Astrocyte of the spinal cord (primary cell): ENCODE data around the gene ROGDI.

Experiments used
- DNase-seq: peaks from one replicate; pipeline ENCODE4 v3.0.0; 2011; ENCODE audit warnings: low read depth, low spot score
- H3K4me3 ChIP-seq: 2 replicates; pipeline ENCODE4 v1.5.1; 2011; ENCODE audit warnings: low read depth, mild to moderate bottlenecking, low read length, moderate library complexity
- CTCF ChIP-seq: IDR thresholded peaks from 2 replicates; pipeline ENCODE4 v1.5.1; 2012; ENCODE audit warnings: low read depth, mild to moderate bottlenecking, low read length, inconsistent platforms
- in situ Hi-C: cut with HindIII; loops from 2 replicates; pipeline ENCODE4 v1.10.0; 2017; ENCODE audit warnings: low sequenced_read_pairs

ROGDI gene

GRCh38 chr16:4780235-4780634 lies 22.2 kb downstream of the ROGDI start:
- no peak overlapping the region for H3K4me3 ChIP-seq
- DNase-seq: no peak
- in situ Hi-C loops: no loop called here
- TF ChIP-seq CTCF: no peak

GRCh38 chr16:4778050-4778392 lies 24.4 kb downstream of the ROGDI start:
- in situ Hi-C loops: no loop called here
- TF ChIP-seq CTCF: no peak
- H3K4me3 ChIP-seq: no peak overlapping the region
- DNase-seq: no peak

GRCh38 chr16:4777339-4778049 lies 24.9 kb downstream of the ROGDI start:
- no peak for TF ChIP-seq CTCF
- in situ Hi-C loops: no loop called here

GRCh38 chr16:4776141-4776705 lies 26.2 kb downstream of the ROGDI start:
- TF ChIP-seq CTCF: no peak
- in situ Hi-C loops: no loop called here
- H3K4me3 ChIP-seq: no peak overlapping the region
- no peak for DNase-seq

More at GRCh38 chr16:4777339-4778049, 24.9 kb downstream of the ROGDI start:
- no peak for DNase-seq
- no peak overlapping the region for H3K4me3 ChIP-seq

GRCh38 chr16:4775005-4775404 lies 27.4 kb downstream of the ROGDI start:
- no peak for TF ChIP-seq CTCF
- in situ Hi-C loops: no loop called here
- no peak for DNase-seq
- no peak overlapping the region for H3K4me3 ChIP-seq

GRCh38 chr16:4772351-4772750 lies 30.1 kb downstream of the ROGDI start:
- no peak overlapping the region for H3K4me3 ChIP-seq
- TF ChIP-seq CTCF: no peak
- in situ Hi-C loops: no loop called here
- DNase-seq: no peak

GRCh38 chr16:4771646-4772045 lies 30.8 kb downstream of the ROGDI start:
- in situ Hi-C loops: no loop called here
- TF ChIP-seq CTCF: no peak
- no peak overlapping the region for H3K4me3 ChIP-seq
- no peak for DNase-seq
